GM18511 (cell line): ENCODE results near the gene TRIM9.
"Not testable (repeated sequence)": the region's sequence is repeated elsewhere in the genome, so short reads cannot be mapped to it uniquely, and the experiment has no call there.

Source experiments
- ATAC-seq: cut with Tn5 transposase; IDR thresholded peaks from one replicate; pipeline ENCODE4 v1.9.1; 2021; ENCODE audit warnings: mild to moderate bottlenecking, moderate library complexity; ENCODE audit not compliant: unreplicated experiment

Gene TRIM9

GRCh38 chr14:51006324-51006723 is 88.6 kb downstream of the TRIM9 start:
- no peak for ATAC-seq

- no peak for ATAC-seq
Measured at GRCh38 chr14:51004801-51005526, 89.9 kb downstream of the TRIM9 start.

- ATAC-seq = no peak
Measured at GRCh38 chr14:51004352-51004800, 90.5 kb downstream of the TRIM9 start.

- no peak for ATAC-seq
Measured at GRCh38 chr14:51002406-51002999, 92.4 kb downstream of the TRIM9 start.

GRCh38 chr14:51000566-51000965 is 94.3 kb downstream of the TRIM9 start:
- ATAC-seq = no peak

- no peak for ATAC-seq
Measured at GRCh38 chr14:50999726-51000125, 95.2 kb downstream of the TRIM9 start.

GRCh38 chr14:50998612-50999011 is 96.3 kb downstream of the TRIM9 start:
- no peak for ATAC-seq

GRCh38 chr14:50997712-50998111 is 97.2 kb downstream of the TRIM9 start:
- no peak for ATAC-seq

GRCh38 chr14:50994158-50994557 is 100.7 kb downstream of the TRIM9 start:
- ATAC-seq = not testable (repeated sequence)

- ATAC-seq = no peak
Measured at GRCh38 chr14:50985859-50986331, 109.0 kb downstream of the TRIM9 start.

- no peak for ATAC-seq
Measured at GRCh38 chr14:50985124-50985858, 109.6 kb downstream of the TRIM9 start.

GRCh38 chr14:50984036-50984710 is 110.7 kb downstream of the TRIM9 start:
- no peak for ATAC-seq

- ATAC-seq = no peak
Measured at GRCh38 chr14:50979941-50980850, 114.7 kb downstream of the TRIM9 start.

- peak; percentile 92 for ATAC-seq
Measured at GRCh38 chr14:50978888-50979287, 116.0 kb downstream of the TRIM9 start.

- ATAC-seq = peak; percentile 17
Measured at GRCh38 chr14:50978529-50978871, 116.4 kb downstream of the TRIM9 start.

- ATAC-seq = peak; percentile 69
Measured at GRCh38 chr14:50977863-50978528, 116.9 kb downstream of the TRIM9 start.

- ATAC-seq = no peak
Measured at GRCh38 chr14:50974118-50974517, 120.8 kb downstream of the TRIM9 start.

- ATAC-seq = no peak
Measured at GRCh38 chr14:50972734-50973133, 122.2 kb downstream of the TRIM9 start.

GRCh38 chr14:50970886-50971781 is 123.8 kb downstream of the TRIM9 start:
- no peak for ATAC-seq
